Vagina (tissue), 2 donors: Measurements from ENCODE around the gene COL17A1. TPM values are rescaled to one million over a fixed set of nuclear protein-coding genes. Genes with fewer than 3 reads are reported as not detected.

Source experiments
- DNase-seq, 2 donors: peaks; one replicate each; pipeline ENCODE4 v3.0.0-alpha.2; 2017; ENCODE audit errors: extremely low spot score in 2 of 2
- H3K27ac ChIP-seq: fragments of 200-600 bp; sonication (generic); one replicate; pipeline ENCODE4 v1.5.1; 2019
- H3K27me3 ChIP-seq: fragments of 200-600 bp; sonication (generic); one replicate; pipeline ENCODE4 v1.5.1; 2019
- H3K36me3 ChIP-seq, 2 donors: fragments of 200-600 bp; sonication (generic); one replicate each; pipeline ENCODE4 v1.5.1; 2017 to 2019
- H3K4me1 ChIP-seq: fragments of 200-600 bp; sonication (generic); one replicate; pipeline ENCODE4 v1.5.1; 2019
- H3K4me3 ChIP-seq, 2 donors: fragments of 200-600 bp; sonication (generic); 1 replicate in 1 of 2; 2 replicates in 1 of 2; pipeline ENCODE4 v1.5.1; 2016 to 2019
- H3K9me3 ChIP-seq: fragments of 200-600 bp; sonication (generic); one replicate; pipeline ENCODE4 v1.5.1; 2019
- POLR2A ChIP-seq, 2 donors: fragments of 450-650 bp; IDR thresholded peaks; one replicate each; pipeline ENCODE4 v1.6.1; 2017; ENCODE audit warnings: antibody characterized with exemption in 2 of 2, mild to moderate bottlenecking in 2 of 2, moderate library complexity in 2 of 2
- POLR2AphosphoS5 ChIP-seq, 2 donors: sonication (generic); formaldehyde crosslinking; IDR thresholded peaks; one replicate each; pipeline ENCODE4 v1.9.0; 2017; ENCODE audit warnings: antibody characterized with exemption in 2 of 2, mild to moderate bottlenecking in 2 of 2, low read depth in 1 of 2; ENCODE audit not compliant: insufficient read depth in 1 of 2
- intact Hi-C: fragments of 100-400 bp; cut with DNase I; formaldehyde crosslinking; loops from one replicate; pipeline ENCODE4 v1.15.1; 2023
- total RNA-seq: library from RNA; depleted of rRNA; stranded (reverse); fragments of >200 nt; gene quantifications from one replicate; pipeline ENCODE4 v1.2.3, GENCODE V29; 2016
- TF ChIP-seq, protein P1 (sequence below), 3 experiments: fragments of 450-650 bp in 2 of 3; fragments of 200-600 bp in 1 of 3; sonication (generic) in 1 of 3; IDR thresholded peaks; one replicate each; pipeline ENCODE4 v1.5.1; 2017 to 2019; ENCODE audit warnings: antibody characterized with exemption in 3 of 3, mild to moderate bottlenecking in 2 of 3, moderate library complexity in 2 of 3

COL17A1 gene
- total RNA-seq, 1 donor from 2014 or later, result 149 TPM

DNA sequence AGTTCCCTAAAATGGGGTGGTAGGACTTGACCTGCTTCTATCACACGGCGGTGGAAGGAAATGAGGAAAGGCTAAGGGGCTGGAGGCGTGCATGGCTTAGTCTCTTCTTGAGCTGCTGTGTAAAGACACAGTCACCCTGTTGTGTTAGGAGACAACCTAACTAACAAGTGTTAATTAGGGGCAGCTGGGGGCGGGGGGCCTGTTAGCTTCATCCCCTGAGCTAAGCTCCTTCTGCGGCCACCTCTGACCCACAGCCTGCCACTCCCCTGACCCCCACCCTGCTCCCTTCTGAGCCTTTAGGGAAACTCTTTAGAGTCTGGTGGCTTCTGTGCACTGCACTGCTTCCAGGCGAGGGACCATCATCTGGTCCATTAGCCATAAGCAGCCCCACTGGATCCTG lies 28.0 kb downstream of the COL17A1 start:
- DNase-seq, result no peak
- H3K4me3 ChIP-seq, result no peak overlapping the region
- intact Hi-C loops, result no loop called here
- TF ChIP-seq, protein P1, sequence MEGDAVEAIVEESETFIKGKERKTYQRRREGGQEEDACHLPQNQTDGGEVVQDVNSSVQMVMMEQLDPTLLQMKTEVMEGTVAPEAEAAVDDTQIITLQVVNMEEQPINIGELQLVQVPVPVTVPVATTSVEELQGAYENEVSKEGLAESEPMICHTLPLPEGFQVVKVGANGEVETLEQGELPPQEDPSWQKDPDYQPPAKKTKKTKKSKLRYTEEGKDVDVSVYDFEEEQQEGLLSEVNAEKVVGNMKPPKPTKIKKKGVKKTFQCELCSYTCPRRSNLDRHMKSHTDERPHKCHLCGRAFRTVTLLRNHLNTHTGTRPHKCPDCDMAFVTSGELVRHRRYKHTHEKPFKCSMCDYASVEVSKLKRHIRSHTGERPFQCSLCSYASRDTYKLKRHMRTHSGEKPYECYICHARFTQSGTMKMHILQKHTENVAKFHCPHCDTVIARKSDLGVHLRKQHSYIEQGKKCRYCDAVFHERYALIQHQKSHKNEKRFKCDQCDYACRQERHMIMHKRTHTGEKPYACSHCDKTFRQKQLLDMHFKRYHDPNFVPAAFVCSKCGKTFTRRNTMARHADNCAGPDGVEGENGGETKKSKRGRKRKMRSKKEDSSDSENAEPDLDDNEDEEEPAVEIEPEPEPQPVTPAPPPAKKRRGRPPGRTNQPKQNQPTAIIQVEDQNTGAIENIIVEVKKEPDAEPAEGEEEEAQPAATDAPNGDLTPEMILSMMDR (IDR thresholded peaks at IDR 0.05), result no peak
- TF ChIP-seq POLR2AphosphoS5 (IDR thresholded peaks at IDR 0.05; ENCODE audit: insufficient read depth in 1 of 2, low read depth in 1 of 2) (no peak), POLR2A (IDR thresholded peaks at IDR 0.05) (no peak)
- no peaks in the 10 kb centered on the region for H3K36me3 ChIP-seq
- H3K9me3 ChIP-seq, result no peaks in the 10 kb centered on the region
- no peak overlapping the region for H3K27ac ChIP-seq
- no peaks in the 10 kb centered on the region for H3K27me3 ChIP-seq
- H3K4me1 ChIP-seq, result no peaks in the 10 kb centered on the region

DNA sequence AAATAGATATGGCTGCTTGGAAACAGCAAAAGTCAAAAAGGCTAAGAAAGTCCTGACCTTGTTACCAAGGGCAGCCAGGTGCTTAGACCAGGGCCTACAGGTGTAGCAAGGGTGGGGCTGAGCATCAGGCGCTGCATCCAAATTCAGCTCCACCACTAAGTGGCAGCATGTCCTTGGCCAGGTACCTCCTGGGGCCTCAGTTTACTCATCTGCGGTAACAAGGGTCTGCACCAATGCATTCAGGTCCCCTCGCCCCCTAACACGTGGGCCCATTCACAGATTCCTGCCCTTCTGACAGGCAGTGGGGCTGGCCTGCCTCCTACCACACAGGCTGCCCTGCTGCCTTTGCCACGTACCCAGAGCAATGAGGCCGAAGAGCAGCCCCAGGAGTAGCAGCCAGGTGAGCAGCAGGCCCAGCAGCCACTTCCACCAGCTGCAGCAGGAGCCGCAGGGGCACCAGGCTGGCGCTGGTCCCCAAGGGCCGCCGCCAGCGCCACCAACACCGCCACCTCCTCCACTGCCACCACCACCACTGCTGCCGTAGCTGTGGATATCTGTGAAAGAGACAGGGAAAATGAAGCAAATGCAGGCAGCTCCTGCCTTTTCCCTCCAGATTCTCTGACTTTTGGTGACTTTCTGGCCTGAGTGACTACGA lies 28.9 kb downstream of the COL17A1 start:
- no peak for TF ChIP-seq POLR2A (IDR thresholded peaks at IDR 0.05)
- Histone ChIP-seq H3K4me1 (no peaks in the 10 kb centered on the region), H3K36me3 (no peaks in the 10 kb centered on the region), H3K9me3 (no peaks in the 10 kb centered on the region), H3K4me3 (no peak overlapping the region), H3K27me3 (no peaks in the 10 kb centered on the region), H3K27ac (no peak overlapping the region)
- intact Hi-C loops, result no loop called here
- DNase-seq, result no peak

DNA sequence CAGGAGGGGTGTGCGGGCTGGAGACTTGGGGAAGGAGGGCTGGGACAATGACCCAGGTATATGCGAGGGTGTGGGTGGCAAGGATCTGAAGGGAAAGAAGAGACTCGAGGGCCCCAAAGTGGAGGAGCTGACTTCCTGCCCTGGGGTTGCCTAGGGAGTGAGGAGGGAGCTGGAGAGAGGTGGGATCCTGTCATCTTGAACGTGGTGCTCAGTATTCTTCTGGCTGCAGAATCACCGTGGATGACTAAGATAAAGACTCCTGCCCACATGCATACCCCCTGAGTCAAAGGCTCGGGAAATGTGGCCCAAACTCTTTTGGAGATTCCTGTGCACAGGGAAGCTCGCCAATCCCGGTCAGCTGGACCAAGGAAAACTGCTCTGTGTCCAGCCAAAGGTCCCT lies 31.2 kb downstream of the COL17A1 start:
- no peak overlapping the region for H3K27ac ChIP-seq
- DNase-seq, result no peak

DNA sequence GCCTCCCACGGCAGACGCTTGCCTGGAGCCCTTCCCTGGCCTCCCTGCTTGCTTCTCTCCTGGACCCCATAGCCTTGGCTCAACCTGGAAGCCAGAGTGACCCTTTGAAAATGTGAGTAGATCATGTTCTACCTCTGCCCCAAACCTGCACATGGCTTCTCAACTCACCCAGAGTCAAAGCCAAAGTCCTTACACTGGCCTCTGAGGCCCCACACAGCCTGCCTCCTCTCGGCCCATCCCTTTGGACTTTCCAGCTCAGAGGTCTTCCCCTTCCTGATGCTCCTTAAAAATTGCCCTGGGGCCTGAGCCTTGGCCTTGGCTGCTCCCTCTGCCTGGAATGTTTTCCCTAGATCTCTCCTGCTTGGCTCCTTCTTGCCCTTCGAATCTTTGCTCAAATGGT lies 32.5 kb downstream of the COL17A1 start:
- Histone ChIP-seq H3K9me3 (no peaks in the 10 kb centered on the region), H3K27ac (no peak overlapping the region)

More for the DNA sequence above, 31.2 kb downstream of the COL17A1 start:
- H3K36me3 ChIP-seq, result no peaks in the 10 kb centered on the region
- no peaks in the 10 kb centered on the region for H3K9me3 ChIP-seq
- H3K27me3 ChIP-seq, result no peaks in the 10 kb centered on the region
- intact Hi-C loops, result no loop called here
- TF ChIP-seq POLR2AphosphoS5 (IDR thresholded peaks at IDR 0.05; ENCODE audit: insufficient read depth in 1 of 2, low read depth in 1 of 2), result no peak
- TF ChIP-seq, protein P1 (IDR thresholded peaks at IDR 0.05), result no peak
- no peak for TF ChIP-seq POLR2A (IDR thresholded peaks at IDR 0.05)
- no peaks in the 10 kb centered on the region for H3K4me1 ChIP-seq
- no peak overlapping the region for H3K4me3 ChIP-seq

DNA sequence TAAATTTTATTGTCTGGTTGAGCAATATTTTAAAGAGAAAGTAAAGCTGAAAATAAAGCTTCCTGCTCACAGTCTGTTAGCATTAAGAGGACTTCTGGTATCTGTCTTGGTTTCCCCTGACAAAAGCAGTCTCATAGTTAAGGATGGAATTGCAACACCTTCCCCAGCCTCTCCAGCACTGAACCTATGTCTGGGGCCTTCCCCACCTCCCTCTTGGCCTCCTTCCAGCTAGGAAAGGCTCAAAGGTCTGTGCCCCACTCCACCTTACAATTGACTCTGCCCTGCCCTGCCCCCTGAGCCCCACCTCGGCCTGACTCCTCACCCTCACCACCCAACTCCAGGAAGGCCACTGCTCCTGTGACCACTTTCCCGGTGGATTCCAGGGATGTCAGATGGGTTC lies 33.2 kb downstream of the COL17A1 start:
- H3K4me1 ChIP-seq, result no peaks in the 10 kb centered on the region
- H3K27ac ChIP-seq, result no peak overlapping the region
- no peak overlapping the region for H3K4me3 ChIP-seq
- H3K9me3 ChIP-seq, result no peaks in the 10 kb centered on the region
- H3K27me3 ChIP-seq, result no peaks in the 10 kb centered on the region
- no peaks in the 10 kb centered on the region for H3K36me3 ChIP-seq
- TF ChIP-seq POLR2A (IDR thresholded peaks at IDR 0.05), result no peak
- TF ChIP-seq, protein P1 (IDR thresholded peaks at IDR 0.05), result no peak
- TF ChIP-seq POLR2AphosphoS5 (IDR thresholded peaks at IDR 0.05; ENCODE audit: insufficient read depth in 1 of 2, low read depth in 1 of 2), result no peak
- no peak for DNase-seq
- intact Hi-C loops, result no loop called here

More for the DNA sequence above, 32.5 kb downstream of the COL17A1 start:
- Histone ChIP-seq H3K4me3 (no peak overlapping the region), H3K27me3 (no peaks in the 10 kb centered on the region), H3K36me3 (no peaks in the 10 kb centered on the region), H3K4me1 (no peaks in the 10 kb centered on the region)
- intact Hi-C loops, result no loop called here
- no peak for TF ChIP-seq POLR2A (IDR thresholded peaks at IDR 0.05)
- no peak for TF ChIP-seq POLR2AphosphoS5 (IDR thresholded peaks at IDR 0.05; ENCODE audit: insufficient read depth in 1 of 2, low read depth in 1 of 2)
- TF ChIP-seq, protein P1 (IDR thresholded peaks at IDR 0.05), result no peak
- DNase-seq, result no peak
